ENCODE measurements around the gene SYNDIG1.

SYNDIG1 gene

DNA sequence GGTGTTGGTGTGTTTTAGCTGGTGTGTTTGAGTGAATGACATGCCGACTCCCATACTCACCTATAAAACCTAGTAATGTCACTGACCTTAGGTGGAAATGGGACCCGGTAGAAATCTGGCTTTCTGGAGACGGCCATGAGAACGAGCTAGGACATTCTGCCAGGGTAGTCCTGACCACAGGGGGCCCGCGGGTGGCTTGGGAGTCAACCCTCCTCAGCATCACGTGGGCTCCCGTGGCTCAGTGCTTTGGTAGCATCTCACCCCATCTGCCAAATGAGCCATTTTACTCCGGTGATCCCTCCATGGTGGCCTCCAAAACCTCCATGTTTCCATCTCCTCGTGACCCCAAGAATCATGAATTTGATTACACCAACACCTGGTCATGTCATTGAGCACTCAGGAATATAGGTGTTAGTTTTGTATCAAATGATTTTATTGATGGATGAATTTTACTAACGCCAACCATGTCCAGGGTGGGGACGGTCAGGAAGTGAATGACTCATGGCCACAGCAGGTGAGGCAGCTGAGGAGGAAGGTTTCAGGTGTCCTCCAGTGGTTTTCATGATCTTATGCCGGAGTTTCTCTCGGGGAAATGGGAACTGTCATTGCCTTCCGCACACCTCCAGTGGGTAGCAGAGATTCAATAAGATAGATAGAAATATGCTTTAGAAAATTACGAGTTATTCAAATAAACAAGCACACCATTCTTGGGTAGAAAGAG is 195.0 kb downstream of the SYNDIG1 start:
- no peak for DNase-seq

DNA sequence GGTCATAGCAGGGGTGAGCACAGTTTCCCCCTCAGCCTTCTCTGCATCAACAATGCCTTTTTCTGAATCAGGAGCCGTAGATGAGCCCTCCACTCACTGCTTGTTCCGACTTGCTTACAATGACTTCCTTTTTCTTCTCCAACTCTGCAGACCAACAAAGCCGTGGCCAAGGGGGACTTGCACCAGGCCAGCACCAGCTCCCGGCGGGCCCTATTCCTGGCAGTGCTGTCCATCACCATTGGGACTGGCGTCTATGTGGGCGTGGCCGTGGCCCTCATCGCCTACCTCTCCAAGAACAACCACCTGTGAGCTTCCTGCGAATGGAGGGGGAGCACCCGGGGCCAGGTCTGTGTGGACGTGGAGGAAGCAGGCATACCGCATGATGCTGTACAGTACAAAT is 195.8 kb downstream of the SYNDIG1 start:
- DNase-seq, result no peak

DNA sequence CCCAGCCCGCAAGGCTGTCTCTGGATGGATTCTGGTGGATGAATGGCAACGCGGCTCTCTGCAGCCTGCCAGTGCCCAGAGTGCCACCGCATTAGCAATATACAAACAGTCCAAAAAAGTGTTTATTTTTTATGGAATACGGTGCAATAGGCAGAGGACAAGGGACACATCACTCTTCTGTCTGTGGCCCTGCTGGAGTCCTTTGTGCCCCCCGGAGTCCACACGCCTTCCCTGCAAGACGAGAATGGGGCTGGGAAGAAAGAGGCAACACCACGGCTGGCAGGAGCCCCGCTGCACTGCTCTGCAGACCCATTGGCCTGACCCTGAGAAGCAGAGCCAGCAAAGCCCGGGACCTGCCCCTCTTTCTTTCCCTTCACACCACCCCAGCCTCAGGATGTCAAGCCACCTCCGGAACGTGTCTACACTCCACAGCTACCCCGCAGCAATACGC is 196.3 kb downstream of the SYNDIG1 start:
- no peak for DNase-seq

DNA sequence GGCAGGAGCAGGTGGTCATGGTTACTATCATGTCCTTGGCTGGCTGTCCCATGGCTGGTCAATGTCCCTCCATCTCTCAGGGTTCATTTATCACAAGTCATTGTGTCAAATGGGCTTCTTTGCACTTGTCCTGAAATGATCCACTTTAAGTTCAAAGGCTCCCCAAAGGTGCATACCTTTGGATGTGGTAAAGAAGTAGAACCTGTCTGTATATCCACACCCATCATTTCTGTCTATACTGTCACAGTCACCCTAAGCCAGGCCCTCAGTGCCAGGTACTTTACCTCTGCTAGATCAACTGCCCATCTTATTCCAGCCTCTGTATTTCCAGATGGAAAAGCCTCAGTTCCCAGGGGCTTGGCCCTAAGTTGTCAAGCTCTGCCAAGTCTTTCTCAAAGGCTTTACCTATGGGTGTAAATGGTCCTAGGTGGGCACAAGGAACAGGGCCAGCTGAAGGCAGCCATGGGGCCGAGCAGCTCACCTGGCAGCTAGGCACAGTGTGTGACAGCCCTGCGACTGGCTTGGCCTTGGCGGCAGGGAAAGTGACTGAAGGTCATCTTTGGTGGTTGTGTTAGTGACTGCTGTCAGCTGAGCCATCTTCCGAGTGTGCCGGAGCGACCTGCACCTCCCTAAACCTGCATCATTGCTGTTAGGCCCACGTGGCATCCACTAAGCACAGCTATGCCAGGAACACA is 198.4 kb downstream of the SYNDIG1 start:
- DNase-seq, result no peak

DNA sequence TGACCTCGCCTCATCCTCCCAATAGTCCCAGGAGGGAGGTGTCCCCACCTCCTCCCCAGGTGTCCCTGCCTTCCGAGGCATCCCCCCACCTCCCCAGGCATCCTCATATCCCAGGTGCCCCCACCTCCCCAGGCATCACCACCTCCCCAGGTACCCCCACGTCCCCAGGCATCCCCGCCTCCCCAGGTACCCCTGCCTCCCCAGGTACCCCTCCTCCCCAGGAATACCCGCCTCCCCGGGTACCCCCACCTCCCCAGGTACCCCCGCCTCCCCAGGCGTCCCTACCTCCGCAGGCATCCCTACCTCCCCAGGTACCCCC is 198.9 kb downstream of the SYNDIG1 start:
- no peak for DNase-seq

DNA sequence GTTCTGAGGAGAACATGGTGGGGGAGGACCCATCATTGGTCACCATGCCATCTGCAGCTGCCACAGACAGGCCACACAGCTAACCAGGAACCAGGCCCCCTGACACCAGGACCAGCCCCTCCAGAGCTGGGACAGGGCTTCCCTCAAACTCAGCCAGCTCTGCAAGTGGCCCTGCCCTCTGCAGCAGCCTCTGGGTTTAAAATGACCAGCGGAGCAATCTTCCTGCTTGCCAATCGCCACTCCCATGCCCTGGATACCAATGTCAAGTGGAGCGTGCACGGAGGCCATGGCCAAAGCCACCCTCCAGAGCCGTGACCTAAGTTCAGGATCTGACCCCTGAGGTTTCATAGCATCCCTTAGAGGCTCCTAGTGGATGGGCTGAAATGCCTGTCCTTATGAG is 199.4 kb downstream of the SYNDIG1 start:
- DNase-seq, result no peak

DNA sequence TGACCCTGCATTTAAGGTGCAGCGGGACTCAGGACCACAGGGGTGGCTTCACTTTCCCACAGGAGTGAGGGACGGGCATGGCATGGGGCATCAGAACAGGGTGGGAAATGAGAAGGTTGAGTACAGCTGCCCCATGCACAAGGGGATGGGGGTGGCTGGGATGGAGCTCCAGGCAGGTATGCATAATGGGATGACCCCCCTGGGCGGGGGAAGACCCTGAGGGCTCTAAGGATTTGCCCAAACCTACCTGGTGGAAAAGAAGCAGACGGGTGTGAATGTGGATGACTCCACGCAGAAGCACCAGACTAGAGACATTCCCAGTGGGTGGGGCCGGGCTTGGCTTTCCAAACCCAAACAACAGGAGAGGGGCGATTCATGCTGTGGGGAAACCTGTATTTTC is 200.3 kb downstream of the SYNDIG1 start:
- DNase-seq, result no peak

DNA sequence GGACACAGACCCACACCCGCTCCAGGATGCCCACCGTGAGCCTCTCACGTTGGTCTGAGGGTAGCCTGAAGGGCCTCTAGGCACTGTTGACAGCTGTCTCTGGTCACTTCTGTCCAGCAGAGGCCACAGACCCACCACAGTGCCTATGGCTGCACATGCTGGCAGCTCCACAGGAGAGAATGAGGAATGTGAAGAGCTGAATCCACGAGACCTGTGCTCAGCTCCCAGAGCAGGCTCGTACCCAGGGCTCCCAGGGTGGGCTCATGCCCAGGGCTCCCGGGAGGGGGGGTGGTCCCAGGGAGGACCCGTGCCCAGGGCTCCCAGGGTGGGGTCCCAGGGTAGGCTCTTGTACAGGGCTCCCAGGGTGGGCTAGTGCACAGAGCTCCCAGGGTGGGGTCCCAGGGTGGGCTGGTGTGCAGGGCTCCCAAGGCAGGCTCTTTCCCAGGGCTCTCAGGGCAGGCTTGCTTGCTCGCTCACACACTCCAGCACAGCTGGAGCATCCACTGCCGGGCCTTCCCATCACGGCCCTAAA is 201.0 kb downstream of the SYNDIG1 start:
- no peak for DNase-seq

DNA sequence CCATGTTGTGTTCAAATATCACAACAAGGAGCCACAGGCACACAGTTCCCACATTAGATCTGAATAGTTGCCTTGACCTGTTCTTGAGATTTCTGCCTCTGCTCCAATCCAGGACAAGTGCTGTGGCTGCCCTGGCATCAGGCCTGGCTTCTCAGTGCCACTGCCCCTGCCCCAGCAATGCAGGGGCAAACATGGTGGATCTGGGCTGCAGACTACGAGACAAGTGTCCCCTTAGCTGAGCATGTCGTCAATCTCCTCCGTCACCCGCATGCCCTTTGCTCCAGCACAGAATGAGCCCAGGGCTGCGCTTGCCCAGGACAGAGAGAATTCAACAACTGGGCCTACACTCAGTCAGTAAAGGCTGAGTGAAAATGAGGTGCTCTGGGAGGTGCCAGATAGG is 201.6 kb downstream of the SYNDIG1 start:
- DNase-seq, result no peak

DNA sequence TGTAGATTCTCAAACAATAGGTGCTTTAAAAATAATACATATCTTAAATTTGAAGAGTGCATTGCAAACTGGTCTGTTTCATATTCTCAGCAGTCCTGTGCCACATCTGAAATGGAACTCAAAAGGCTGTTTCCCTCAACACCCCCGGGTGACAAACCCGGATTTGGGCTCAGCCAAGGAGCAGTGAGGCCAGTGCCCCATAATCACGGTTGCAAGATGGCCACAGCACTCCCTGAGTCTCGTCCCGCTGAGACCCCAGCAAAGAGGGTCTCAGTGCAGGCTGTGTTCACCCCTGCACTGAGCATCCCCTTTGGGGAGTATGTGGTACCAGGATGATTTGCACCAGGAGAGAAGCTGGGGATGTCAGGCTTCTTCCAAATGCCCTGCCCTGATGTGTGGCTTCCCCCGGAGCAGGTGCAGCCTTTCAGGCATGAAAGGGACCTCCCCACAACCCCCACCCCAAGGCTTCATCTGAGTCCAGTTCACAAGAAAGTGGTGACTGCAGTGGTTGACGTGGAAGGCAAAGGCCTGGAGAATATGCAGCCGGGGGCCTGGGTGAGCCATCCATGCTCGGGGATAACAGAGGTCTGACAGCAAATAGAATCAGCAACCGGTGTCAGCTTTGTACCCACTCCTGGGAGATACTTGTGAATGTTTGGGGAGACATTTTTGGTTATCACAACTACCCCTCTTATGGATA is 202.9 kb downstream of the SYNDIG1 start:
- DNase-seq, result no peak

DNA sequence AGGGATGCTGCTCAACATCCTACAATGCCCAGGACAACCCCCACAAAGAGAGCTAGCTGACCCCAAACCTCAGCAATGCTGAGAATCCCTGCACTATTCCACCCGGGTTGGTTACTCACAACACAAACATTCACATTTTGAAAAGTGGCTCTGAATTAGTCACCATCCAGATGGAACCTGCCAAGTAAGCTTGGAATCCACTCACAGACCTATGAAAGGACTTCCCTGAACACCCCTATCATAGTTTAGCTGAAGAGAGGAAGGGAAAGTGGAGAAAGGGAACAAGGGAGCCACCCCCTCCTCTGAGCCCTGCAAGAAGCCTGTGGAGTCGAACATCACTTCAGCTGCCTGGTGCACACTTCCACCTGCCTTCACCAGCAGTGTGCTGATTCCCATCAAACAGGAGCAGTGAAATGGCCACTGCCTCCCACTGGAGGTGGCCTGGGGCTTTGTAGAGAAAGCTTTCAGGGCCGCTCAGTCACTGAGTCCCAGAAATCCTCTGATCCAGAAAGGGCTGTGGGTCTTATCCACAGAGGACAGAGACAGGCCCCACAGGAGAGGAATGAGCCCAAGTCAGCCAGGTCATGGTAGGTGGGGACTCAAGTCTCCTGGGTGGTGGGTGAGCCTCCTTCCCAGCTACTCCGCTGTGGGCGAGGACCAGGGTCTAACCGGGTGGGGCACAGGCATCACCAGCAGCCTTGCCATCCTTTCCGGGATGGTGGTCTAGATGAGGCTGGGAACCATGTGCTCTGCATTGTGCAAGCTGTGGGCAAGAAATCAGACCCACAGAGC is 203.7 kb downstream of the SYNDIG1 start:
- no peak for DNase-seq

DNA sequence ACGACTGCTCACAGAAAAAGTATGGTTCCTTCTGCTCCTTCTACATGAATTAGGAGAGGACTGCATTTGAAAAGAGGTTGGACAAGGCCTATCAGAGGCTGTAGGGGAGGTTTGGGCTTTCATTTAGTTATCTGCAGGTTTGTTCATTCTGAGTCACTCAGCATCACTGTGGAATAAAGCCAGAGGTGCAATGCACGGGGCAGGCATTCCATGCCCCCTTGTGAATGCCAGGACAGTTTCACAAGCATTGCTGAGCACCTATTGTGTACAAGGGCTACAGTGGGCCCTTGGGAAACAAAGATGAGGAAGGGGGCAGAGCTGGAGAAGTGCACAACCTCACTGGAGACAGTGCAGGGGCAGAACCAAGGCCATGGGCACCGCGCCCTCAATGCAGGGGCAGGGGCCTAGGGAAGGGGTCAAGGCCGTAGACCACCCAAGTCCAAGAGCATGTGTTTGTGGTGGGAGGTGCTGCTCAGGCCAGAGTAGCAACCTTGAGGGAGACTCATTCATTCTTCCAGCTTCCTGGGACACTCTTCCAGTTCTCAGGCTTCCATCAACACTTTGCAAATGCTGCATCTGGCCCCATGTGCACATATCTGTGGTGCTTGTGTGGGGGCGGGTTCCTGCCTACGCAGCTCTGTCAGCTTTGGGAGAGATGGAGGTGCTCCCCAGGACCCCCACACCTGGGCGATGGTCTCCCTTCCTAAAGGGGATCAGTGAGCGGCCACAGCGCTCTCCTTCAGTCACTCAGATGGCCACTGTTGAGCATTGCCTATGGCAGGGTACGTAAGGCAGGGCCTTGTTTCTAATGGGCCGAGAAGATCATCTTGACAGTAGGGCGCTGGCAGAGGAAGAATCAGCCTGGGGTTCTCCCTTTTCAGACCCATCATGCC is 204.5 kb downstream of the SYNDIG1 start:
- no peak for DNase-seq

DNA sequence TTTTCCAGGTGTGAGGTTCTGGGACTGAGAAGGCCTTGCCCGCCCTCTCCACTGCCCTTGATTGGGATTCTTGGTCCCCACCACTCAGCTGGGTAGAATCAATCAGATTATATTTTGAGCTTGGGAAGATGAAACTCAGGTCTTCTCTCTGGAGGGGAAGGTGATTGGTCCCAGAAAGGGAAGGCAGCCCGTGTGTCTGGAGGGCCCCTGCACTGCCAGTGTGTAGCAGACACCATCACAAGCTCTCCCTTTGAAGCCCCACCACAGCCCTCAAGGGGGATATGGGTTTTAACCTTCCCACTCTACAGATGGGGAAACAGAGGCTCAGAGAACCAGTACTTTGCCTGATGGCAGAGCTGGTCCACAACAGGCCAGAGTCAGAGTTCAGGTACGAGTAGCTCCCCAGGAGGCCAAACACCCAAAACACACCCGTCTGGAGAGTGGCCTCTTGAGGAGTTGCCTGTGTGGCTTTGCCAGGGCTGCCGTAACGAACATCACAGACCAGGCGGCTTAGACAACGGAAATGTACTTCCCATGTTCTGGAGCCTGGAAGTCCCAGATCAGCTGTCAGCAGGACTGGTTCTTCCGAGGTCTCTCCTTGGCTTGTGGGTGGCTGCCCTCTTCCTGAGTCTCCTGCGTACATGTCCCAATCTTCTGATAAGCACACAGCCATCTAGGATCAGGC is 205.6 kb downstream of the SYNDIG1 start:
- no peak for DNase-seq

DNA sequence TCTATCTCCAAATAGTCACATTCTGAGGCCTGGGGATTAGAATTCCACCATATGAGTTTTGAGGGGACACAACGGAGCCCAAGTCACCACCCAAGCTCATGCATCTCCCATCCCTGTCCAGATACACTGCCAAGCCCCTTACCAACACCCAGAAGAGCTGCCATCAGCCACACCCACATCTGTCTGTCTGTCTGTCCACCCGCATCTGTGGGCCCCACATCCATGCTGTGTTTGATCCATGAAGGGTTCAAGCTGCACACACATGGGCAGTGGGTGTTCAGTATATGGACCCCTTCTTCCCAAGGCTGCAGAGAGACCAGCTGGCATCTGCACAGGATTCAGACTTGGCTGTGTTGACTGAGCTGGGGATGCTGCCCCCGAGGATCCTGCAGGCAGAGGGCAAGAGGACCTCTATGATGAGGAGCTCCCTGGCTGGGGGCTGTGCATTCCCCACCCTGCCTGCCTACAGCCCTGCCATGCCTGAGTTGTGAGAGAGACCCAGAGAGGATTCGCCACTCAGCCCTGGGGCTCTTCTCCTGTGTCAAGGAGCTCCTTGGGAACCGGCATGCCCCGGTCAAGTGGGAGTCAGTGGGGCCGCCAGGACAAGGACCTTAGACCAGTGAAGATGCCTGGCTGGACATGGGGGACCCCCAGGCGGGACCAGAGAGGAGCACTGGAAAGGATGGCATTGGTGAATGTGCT is 206.4 kb downstream of the SYNDIG1 start:
- no peak for DNase-seq

DNA sequence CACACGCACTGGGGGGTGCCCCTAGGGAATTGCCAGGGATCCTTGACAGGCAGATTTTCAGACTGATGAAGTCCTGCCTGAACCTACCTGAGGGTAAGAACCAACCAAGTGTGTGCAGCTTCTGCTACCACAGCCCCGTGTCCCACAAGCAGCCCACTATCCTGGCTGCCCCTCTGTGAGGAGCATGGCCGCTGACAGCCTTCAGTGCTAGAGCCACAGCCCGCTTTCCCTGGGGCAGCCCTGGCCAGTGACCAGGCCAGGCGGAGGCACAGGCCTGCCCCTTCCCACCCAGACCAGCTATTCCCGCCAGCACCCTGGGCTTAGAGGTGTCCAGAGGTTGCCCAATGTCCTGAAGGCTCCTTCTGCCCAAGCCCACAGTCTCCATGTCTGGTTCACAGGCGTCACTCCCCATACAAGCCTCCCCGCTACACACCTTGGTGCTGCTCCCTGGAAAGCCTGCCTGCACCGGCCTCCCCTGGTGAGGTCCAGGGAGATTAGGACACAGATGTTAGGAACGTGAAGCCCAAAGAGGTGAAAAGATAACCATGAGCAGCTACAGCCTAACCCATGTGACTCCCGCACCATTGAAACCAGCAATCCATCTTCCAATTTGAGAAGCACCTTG is 207.0 kb downstream of the SYNDIG1 start:
- no peak for DNase-seq

DNA sequence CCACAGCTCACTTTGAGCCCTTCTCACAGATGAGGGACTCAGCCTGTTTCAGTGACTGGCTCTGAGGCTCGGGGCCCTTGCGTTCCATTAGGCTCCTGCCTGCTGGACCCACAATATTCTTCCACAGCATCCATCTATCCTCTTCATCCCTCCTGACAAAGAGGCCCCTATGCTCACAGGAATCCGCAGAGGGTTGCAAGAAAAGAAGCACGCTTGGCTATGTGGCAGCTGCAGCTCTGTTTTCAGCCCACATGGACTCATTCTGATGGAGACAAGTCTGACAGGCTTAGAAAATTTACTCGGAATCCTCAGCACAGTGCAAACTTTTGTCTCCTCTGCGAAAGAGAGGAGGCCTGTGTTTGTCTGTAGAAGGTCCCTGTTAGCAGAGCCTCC is 207.5 kb downstream of the SYNDIG1 start:
- DNase-seq, result no peak

DNA sequence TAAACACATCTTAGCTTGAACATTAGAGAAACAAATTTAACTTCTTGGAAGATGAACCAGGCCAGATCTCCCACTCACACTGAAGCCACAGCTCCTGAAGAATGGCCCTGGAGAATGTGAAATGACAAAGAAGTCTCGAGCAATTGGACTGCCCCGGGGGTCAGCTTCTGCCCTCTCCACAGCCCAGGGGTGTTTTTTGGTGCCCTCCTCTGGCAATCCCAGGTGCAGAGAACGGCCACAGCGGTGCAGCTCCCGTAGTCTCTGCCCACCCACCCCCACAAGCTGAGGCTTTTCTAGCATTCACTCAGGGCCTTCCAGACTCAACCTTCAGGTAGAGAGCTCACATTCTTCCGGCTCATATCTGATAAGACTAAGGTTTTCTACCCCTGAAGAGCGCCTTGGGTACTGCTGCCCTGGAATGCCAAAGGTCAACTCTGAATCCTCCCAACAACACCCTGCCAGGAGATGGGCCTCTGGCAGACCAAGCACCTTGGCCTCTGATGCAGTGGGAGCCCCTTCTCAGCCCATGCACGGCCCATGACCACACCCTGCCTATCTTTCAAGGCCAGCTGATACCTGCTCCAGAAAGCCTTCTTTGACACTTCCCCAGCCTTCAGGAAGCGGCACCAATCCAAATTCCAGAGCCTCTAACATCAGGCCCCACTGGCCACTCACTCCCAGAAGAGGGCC is 208.3 kb downstream of the SYNDIG1 start:
- no peak for DNase-seq

DNA sequence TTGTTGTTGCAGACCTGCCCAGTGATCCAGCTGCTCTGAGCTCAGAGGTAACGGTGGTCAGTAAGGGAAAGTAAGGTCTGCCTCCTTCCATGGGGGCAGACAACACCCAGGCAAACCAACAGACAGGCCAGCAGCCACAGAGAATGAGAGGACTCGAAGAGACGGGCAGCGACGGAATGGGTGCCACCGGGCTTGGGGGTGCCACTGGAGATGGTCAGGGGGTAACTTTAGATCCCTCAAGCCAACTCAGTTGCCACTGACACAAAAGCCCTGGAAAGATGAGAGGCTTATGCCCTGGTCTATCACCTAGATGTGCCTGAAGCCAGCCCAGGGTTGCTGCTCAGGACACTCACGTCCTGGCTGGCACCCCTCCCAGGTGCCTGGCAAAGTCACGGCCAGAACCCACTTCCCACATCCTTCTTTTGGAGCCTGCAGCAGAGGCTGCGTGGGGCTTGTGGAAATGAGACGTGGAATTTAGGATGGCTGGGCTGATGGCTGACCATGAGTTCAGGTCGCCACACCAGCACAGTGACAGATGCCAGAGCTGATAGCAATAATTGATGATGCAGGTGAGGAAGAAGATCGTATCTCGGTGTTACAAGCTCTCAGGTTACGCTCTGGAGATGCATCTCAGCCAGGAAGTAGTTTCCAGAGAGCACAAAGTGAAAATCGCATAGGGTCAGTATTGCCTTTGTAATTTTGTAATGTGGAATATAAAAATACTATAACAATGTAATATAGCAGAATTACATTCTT is 209.1 kb downstream of the SYNDIG1 start:
- no peak for DNase-seq

All from NCI-H1105 treated with DMSO at 0.1 percent for 48 hours (cell line).